Keratinocyte (primary cell): Measurements from ENCODE around the gene AMER3. TPM values are rescaled to one million over a fixed set of nuclear protein-coding genes. Genes with fewer than 3 reads are reported as not detected.

Experiments used
- DNase-seq: peaks from one replicate; pipeline ENCODE4 v3.0.0-alpha.2; 2011; ENCODE audit warnings: low read depth, missing footprints, low spot score
- FAIRE-seq: peaks from 2 replicates; lab custom pipeline; 2011; peaks lifted over from hg19 to GRCh38; lab: Jason Lieb, UNC
- H2AFZ ChIP-seq: 2 replicates; pipeline ENCODE4 v1.6.0; 2012; ENCODE audit warnings: low read length, control low read depth, inconsistent platforms; ENCODE audit not compliant: control insufficient read depth
- H3K27ac ChIP-seq: 2 replicates; pipeline ENCODE4 v1.5.1; 2011; ENCODE audit warnings: low read length; ENCODE audit not compliant: control insufficient read depth, insufficient read depth
- H3K27me3 ChIP-seq: 3 replicates; pipeline ENCODE4 v1.6.0; 2011; ENCODE audit warnings: low read length; ENCODE audit not compliant: control insufficient read depth, insufficient read depth; ENCODE audit errors: extremely low read depth
- H3K36me3 ChIP-seq, 2 experiments: 2 replicates in 1 of 2; 3 replicates in 1 of 2; pipeline ENCODE4 v1.5.1; 2011; ENCODE audit warnings: low read length in 2 of 2, mild to moderate bottlenecking in 1 of 2; ENCODE audit not compliant: control insufficient read depth in 2 of 2, insufficient read depth in 2 of 2; ENCODE audit errors: extremely low read depth in 1 of 2
- H3K4me1 ChIP-seq: 3 replicates; pipeline ENCODE4 v1.5.1; 2011; ENCODE audit warnings: low read length; ENCODE audit not compliant: control insufficient read depth, insufficient read depth; ENCODE audit errors: extremely low read depth
- H3K4me2 ChIP-seq: 3 replicates; pipeline ENCODE4 v1.6.0; 2011; ENCODE audit warnings: low read depth, low read length; ENCODE audit not compliant: control insufficient read depth, insufficient read depth; ENCODE audit errors: extremely low read depth
- H3K4me3 ChIP-seq, 3 experiments: fragments of 200-600 bp in 1 of 3; sonication (generic) in 1 of 3; 2 replicates in 2 of 3; 3 replicates in 1 of 3; pipeline ENCODE4 v1.5.1; 2011 to 2016; ENCODE audit warnings: low read length in 3 of 3, mild to moderate bottlenecking in 3 of 3, control low read depth in 2 of 3, inconsistent platforms in 1 of 3, low read depth in 1 of 3, mixed read lengths in 1 of 3, mixed run types in 1 of 3, moderate library complexity in 1 of 3; ENCODE audit not compliant: control insufficient read depth in 2 of 3, insufficient read depth in 2 of 3; ENCODE audit errors: extremely low read depth in 1 of 3
- H3K79me2 ChIP-seq: 2 replicates; pipeline ENCODE4 v1.6.0; 2012; ENCODE audit warnings: low read length; ENCODE audit not compliant: control insufficient read depth, insufficient read depth
- H3K9ac ChIP-seq: 3 replicates; pipeline ENCODE4 v1.6.0; 2011; ENCODE audit warnings: low read length; ENCODE audit not compliant: control insufficient read depth, insufficient read depth; ENCODE audit errors: extremely low read depth
- H3K9me1 ChIP-seq: 3 replicates; pipeline ENCODE4 v1.6.0; 2011; ENCODE audit warnings: low read length; ENCODE audit not compliant: control insufficient read depth, insufficient read depth; ENCODE audit errors: extremely low read depth
- H3K9me3 ChIP-seq: 2 replicates; pipeline ENCODE4 v1.5.1; 2012; ENCODE audit warnings: low read depth, low read length; ENCODE audit not compliant: control insufficient read depth
- H4K20me1 ChIP-seq: 3 replicates; pipeline ENCODE4 v1.6.0; 2011; ENCODE audit warnings: low read length; ENCODE audit not compliant: control insufficient read depth, insufficient read depth; ENCODE audit errors: extremely low read depth
- EZH2 ChIP-seq: IDR thresholded peaks from one replicate; pipeline ENCODE4 v1.6.1; 2012; ENCODE audit warnings: inconsistent platforms, mild to moderate bottlenecking, low read length, moderate library complexity
- dilution Hi-C: fragments of 300-500 bp; cut with MboI; formaldehyde crosslinking; loops from one replicate; pipeline ENCODE4 v1.7.0; 2020; ENCODE audit warnings: low sequenced_read_pairs; ENCODE audit not compliant: extremely low pct_ligation_motif_present
- polyA plus RNA-seq, 5 experiments: library from polyadenylated mRNA; depleted of rRNA in 3 of 5; stranded (reverse) in 3 of 5; stranded (forward) in 1 of 5; unstranded in 1 of 5; fragments of >200 nt; gene quantifications; 1 replicate in 1 of 5; 2 replicates in 3 of 5; 3 replicates in 1 of 5; pipeline versions ENCODE4 v1.2.1 to v1.2.3, GENCODE V29; 2011 to 2012; ENCODE audit warnings: missing spikeins in 2 of 5, low read depth in 1 of 5, low replicate concordance in 1 of 5
- TF ChIP-seq, protein P1 (sequence below), 3 experiments: IDR thresholded peaks in 1 of 3; conservative IDR thresholded peaks in 1 of 3; optimal IDR thresholded peaks in 1 of 3; 2 replicates in 2 of 3; 3 replicates in 1 of 3; pipeline versions ENCODE3 to v1.5.1; 2011; ENCODE audit warnings: low read length in 3 of 3, mild to moderate bottlenecking in 3 of 3, moderate library complexity in 2 of 3, control low read depth in 1 of 3, inconsistent platforms in 1 of 3; ENCODE audit not compliant: insufficient read depth in 2 of 3; ENCODE audit errors: extremely low read depth in 1 of 3

AMER3 gene
- polyA plus RNA-seq, 1 donor (not counting 4 experiments of a cell fraction or from before 2014, with no cell fraction given): not detected

GRCh38 chr2:130737592-130737991 lies 17.7 kb upstream of the AMER3 start:
- H2AFZ ChIP-seq: no peak overlapping the region
- FAIRE-seq (no peak), DNase-seq (no peak)
- peaks cover 3% of the 10 kb centered on the region for H3K27me3 ChIP-seq
- H3K4me2 ChIP-seq: no peak overlapping the region
- no peak overlapping the region for H3K27ac ChIP-seq
- no peaks in the 10 kb centered on the region for H3K9me1 ChIP-seq
- H3K9ac ChIP-seq: no peak overlapping the region
- H4K20me1 ChIP-seq: no peaks in the 10 kb centered on the region
- TF ChIP-seq, protein P1, sequence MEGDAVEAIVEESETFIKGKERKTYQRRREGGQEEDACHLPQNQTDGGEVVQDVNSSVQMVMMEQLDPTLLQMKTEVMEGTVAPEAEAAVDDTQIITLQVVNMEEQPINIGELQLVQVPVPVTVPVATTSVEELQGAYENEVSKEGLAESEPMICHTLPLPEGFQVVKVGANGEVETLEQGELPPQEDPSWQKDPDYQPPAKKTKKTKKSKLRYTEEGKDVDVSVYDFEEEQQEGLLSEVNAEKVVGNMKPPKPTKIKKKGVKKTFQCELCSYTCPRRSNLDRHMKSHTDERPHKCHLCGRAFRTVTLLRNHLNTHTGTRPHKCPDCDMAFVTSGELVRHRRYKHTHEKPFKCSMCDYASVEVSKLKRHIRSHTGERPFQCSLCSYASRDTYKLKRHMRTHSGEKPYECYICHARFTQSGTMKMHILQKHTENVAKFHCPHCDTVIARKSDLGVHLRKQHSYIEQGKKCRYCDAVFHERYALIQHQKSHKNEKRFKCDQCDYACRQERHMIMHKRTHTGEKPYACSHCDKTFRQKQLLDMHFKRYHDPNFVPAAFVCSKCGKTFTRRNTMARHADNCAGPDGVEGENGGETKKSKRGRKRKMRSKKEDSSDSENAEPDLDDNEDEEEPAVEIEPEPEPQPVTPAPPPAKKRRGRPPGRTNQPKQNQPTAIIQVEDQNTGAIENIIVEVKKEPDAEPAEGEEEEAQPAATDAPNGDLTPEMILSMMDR (optimal IDR thresholded peaks at IDR 0.05 in 1 of 3, IDR thresholded peaks at IDR 0.05 in 1 of 3, conservative IDR thresholded peaks at IDR 0.05 in 1 of 3; ENCODE audit: extremely low read depth in 1 of 3, insufficient read depth in 2 of 3, low read length in 3 of 3): no peak
- TF ChIP-seq EZH2: no peak
- dilution Hi-C loops: no loop called here
- H3K36me3 ChIP-seq: no peaks in the 10 kb centered on the region
- H3K9me3 ChIP-seq: no peaks in the 10 kb centered on the region
- no peaks in the 10 kb centered on the region for H3K79me2 ChIP-seq
- H3K4me3 ChIP-seq: no peak overlapping the region
- H3K4me1 ChIP-seq: no peaks in the 10 kb centered on the region

GRCh38 chr2:130740671-130741070 lies 14.7 kb upstream of the AMER3 start:
- Histone ChIP-seq H3K79me2 (no peaks in the 10 kb centered on the region), H3K4me3 (no peak overlapping the region), H3K9me3 (no peaks in the 10 kb centered on the region), H3K4me2 (no peak overlapping the region), H4K20me1 (no peaks in the 10 kb centered on the region), H3K36me3 (no peaks in the 10 kb centered on the region), H3K27ac (no peak overlapping the region), H3K9ac (no peak overlapping the region), H3K4me1 (no peaks in the 10 kb centered on the region), H2AFZ (no peak overlapping the region), H3K27me3 (peaks cover 7% of the 10 kb centered on the region), H3K9me1 (no peaks in the 10 kb centered on the region)
- DNase-seq: no peak
- no peak for FAIRE-seq
- TF ChIP-seq, protein P1 (optimal IDR thresholded peaks at IDR 0.05 in 1 of 3, IDR thresholded peaks at IDR 0.05 in 1 of 3, conservative IDR thresholded peaks at IDR 0.05 in 1 of 3; ENCODE audit: extremely low read depth in 1 of 3, insufficient read depth in 2 of 3, low read length in 3 of 3): no peak
- TF ChIP-seq EZH2: no peak
- dilution Hi-C loops: no loop called here
